Posterior cingulate gyrus (tissue), 11 donors: ENCODE results near the gene ELF5.

ENCODE experiments used
- DNase-seq, 10 donors: peaks; one replicate each; pipeline versions ENCODE4 v3.0.0 to v3.0.0-alpha.2; 2020 to 2021; ENCODE audit warnings: mixed read lengths in 3 of 10
- intact Hi-C: fragments of 100-400 bp; cut with DNase I; formaldehyde crosslinking; loops from one replicate; pipeline ENCODE4 v1.15.1; 2023

ELF5 gene

DNA sequence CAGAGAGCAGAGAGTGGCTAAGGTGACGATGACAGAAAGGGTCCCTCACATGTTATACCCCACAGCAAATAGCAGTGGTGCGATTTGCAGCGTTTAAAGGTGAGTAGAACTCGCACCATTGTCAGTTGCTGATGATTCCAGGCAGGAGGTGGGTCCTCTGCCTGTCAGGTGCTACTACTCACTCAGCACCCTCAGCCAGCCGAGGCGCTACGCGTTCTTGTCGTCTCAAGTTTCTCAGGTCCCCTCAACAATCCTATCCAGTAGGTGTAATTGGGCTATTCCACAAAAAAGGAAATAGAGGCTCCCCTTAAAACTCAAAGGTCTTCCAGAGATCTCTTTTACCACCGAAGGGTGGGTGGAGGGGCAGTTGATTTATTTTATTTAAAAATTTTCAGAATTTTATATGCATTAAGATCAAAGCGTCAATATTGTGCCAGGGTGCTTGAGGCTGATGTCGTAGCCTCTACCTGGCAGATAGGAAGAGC lies 18.3 kb downstream of the ELF5 start:
- DNase-seq, result no peak
- intact Hi-C loops, result loop anchor here (10.0 kb wide), 1 partner anchor 320 kb away; no protein-coding TSS in a partner anchor

DNA sequence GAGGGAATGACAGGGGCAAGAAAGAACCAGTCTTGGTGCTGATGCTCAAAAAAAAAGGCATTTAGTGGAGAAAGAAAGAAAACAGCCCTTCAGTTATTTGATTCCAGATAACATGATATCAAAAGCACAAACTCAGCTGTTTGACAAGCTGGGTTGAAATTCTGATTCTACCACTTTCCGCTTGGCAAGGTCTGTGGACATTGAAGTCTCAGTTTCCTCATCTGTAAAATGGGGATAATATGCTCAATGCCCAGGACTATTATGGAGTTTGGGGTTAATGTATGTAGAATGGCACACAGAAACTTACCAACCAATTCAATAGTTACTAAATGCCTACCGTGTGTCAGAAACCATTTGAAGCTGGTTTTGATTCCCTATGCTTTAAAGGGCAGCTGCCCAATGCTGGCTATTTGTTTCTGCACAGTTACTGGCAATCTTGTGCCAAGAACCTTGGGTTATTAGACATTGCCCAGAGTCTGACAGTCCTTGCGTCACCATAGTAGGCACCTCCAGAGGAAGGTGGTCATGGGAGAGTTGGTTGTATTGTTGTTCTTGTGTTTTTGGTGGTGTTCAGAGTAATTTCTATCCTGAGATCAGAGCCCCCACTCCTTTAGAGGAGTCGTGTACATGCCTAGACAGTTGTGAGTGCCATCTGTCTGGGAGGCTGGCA lies 19.5 kb downstream of the ELF5 start:
- DNase-seq, result no peak
- intact Hi-C loops, result loop anchor here (10.0 kb wide), 1 partner anchor 319 kb away; no protein-coding TSS in a partner anchor

GRCh38 chr11:34493468-34493867 lies 20.1 kb downstream of the ELF5 start:
- DNase-seq, result no peak
- intact Hi-C loops, result loop anchor here (10.0 kb wide), 1 partner anchor 319 kb away; no protein-coding TSS in a partner anchor

- DNase-seq, result peak in 6 of 10 donors; percentile 46 to 78 (median 62)
- intact Hi-C loops, result loop anchor here (10.0 kb wide), 1 partner anchor 318 kb away; no protein-coding TSS in a partner anchor
Observed at GRCh38 chr11:34492806-34493414, 20.7 kb downstream of the ELF5 start.

GRCh38 chr11:34490304-34490703 lies 23.3 kb downstream of the ELF5 start:
- no peak for DNase-seq
- intact Hi-C loops, result loop anchor here (10.0 kb wide), 1 partner anchor 316 kb away; no protein-coding TSS in a partner anchor

DNA sequence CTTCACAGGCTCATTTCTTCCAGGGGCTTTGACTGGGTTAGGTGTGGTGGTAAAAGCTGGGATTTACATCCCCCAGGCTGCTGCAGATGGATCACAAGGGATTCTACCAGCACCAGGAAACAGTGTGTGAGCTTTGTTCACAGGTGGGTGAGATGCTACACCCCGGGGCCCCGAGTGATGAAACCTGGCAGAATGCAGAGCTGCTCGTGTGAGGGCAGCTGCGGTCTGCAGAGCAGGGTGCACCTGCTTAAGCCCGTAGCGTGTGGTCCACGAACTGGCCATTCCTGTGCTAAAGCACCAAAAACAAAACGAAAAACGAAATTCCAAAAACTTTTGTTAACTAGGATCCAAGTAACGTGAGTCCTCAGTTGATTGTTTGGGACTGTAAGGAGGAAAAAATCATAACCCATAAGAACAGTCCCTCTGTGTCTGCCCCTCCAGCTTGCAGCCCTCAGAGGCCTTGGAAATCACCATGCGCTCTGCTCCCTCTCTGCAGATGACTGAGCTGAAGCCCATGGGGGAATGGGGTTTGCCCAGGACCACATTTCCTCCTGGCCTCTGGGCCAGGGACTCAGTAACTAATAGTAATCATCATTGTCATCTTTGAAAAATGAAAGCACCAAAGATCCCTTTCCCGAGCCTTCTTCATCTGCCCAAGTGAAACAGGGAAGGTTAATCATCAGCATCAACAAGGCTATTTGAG lies 24.6 kb downstream of the ELF5 start:
- DNase-seq, result no peak
- intact Hi-C loops, result loop anchor here (5.0 kb wide), 1 partner anchor 127 kb away; no protein-coding TSS in a partner anchor

- intact Hi-C loops, result loop anchor here (5.0 kb wide), 1 partner anchor 125 kb away; no protein-coding TSS in a partner anchor
- DNase-seq, result no peak
Observed at GRCh38 chr11:34487430-34487829, 26.2 kb downstream of the ELF5 start.

DNA sequence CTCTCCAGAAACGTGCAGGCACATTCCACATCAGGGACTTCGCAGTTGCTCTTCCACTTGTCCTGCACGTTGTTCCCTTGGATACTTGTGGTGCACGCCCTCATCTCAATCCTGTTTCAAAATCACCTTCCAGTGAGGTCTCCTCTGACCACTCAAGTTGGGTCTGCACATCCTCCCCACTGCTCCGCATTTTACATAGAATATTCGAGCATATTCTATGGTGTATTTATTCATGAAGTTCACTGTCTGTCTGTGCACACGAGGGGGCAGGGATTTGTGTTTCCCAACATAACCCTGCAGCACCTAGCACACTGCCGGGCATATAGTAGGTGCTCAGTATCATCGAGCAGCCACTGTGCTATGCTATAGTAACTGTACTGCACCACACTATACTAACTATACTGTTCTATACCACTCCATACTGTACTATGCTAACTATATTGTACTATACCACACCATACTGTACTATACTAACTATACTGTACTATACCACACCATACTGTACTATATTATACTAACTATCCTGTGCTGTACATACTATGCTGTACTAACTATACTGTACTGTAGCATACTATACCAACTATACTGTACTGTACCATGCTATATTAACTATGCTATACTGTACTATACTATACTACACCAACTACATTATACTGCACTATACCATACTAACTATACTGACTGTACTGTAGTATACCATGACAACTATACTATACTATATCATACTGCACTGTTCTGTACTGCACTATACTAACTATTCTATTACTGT lies 30.3 kb downstream of the ELF5 start:
- intact Hi-C loops, result no loop called here
- DNase-seq, result no peak

GRCh38 chr11:34481307-34481706 lies 32.3 kb downstream of the ELF5 start:
- intact Hi-C loops, result no loop called here
- no peak for DNase-seq

DNA sequence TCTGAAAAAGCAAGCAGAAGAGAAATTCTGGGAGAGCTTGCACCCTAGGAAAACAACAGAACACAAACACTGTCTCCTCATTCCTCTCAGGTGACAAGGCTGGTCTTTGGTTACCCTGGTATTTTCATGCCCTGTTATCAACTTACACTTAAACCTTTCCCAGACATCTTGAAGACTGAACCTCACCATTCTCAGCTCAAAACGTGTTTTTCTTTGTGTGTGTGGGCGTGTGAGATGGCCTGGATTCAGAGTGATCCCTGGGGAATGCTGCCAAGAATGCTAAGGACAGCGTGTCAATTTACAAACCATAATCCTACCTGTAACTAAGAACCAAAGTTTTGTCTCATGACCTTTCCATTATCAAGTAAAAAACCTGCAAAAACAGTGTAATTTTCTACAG lies 33.3 kb downstream of the ELF5 start:
- intact Hi-C loops, result no loop called here
- DNase-seq, result no peak

DNA sequence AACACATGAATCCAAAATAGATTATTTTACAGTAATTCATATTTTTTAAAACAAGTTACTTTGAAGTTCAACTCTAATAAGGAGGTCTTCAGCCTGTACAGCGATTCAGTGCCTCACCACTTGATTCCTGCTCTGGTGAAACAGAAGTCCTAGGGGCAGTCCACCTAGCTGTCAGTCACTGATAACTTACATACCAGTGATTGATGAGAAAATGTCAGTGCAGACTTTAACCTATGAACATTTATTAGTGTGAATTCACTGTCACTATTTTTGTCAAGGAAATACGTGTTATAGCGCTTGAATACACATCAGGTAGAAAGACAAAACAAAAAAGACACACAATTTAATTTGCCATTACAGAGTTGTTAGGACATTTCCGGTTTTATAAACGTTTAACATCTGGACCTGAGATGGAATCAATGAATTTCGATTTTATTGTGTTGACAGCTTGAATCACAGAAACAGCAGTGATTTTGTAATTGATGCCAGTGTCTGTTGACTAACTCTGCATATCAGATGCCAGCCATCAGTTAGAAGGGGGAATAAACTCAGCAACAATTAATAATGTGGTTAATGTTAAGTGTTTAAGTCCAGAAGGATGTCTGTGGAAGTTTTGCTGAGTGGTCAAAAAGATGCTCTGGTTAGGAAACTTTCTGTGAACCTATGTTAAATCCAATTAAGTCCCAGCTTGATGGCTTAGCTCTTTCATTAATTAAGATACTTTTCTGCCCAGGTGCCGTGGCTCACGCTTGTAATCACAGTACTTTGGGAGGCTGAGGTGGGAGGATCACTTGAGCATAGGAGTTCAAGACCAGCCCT lies 34.5 kb downstream of the ELF5 start:
- DNase-seq, result no peak
- intact Hi-C loops, result no loop called here

DNA sequence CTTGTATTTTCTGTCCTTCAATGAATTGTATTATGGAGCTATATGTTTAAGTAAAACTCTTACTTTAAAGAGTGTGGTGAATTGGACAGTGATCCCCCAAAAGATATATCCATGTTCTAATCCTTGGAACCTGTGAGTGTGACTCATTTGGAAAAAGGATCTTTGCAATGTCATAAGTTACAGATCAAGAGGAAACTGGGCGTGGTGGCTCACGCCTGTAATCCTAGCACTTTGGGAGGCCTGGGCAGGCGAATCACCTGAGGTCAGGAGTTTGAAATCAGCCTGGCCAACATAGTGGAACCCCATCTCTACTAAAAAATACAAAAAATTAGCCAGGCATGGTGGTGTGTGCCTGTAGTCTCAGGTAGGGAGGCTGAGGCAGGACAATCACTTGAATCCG lies 36.7 kb downstream of the ELF5 start:
- DNase-seq, result no peak
- intact Hi-C loops, result no loop called here

- intact Hi-C loops, result no loop called here
- DNase-seq, result no peak
Observed at GRCh38 chr11:34475656-34476055, 37.9 kb downstream of the ELF5 start.

DNA sequence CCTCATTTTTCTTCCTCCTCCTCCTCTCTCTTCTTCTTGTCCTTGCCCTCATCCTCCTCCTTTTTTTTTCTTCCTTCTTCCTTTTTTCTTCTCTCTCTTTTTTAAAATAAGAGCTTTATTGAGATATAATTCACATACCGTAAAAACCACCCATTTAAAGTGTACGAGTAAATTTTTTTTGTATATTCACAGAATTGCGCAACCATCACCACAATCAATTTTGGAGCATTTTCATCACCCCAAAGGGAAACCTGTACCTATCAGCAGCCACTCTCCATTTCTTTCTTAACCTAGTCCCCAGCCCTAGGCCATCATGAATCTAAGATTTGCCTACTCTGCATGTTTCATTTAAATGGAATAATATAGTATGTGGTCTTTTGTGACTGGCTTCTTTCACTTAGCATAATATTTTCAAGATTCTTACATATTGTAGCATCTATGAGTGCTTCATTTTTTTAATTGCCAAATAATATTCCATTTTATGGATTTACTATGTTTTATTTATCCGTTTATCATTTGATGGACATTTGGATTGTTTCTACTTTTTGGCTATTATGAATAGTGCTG lies 39.9 kb downstream of the ELF5 start:
- intact Hi-C loops, result no loop called here
- no peak for DNase-seq

DNA sequence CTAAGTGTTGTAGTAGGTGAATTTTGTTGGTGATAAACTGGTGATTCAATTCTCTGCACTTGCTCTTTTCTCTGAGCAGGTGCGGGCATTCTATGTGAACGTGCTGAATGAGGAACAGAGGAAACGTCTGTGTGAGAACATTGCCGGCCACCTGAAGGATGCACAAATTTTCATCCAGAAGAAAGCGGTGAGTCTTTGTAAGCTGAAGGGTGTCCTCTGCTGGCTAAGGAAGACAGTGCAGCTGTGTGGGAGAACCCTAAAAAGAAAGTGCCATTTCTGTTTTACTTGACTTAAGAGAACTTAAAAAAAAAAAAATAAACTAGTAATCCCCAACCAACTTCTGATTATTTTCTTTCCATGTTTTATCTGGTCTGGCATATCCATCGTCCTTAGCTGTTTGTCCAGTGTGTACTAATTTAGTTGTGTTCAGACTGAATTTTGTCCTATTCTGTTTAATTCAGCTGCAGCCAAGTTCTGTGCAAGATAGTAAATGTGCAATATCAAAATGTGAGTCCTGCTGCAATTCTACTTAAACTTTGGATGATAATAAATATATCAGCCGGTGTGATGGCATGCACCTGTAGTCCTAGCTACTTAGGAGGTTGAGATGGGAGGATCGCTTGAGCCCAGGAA lies 45.3 kb downstream of the ELF5 start:
- no peak for DNase-seq

GRCh38 chr11:34466802-34467488 lies 46.6 kb downstream of the ELF5 start:
- intact Hi-C loops, result no loop called here
- DNase-seq, result no peak

More for the DNA sequence above, 45.3 kb downstream of the ELF5 start:
- intact Hi-C loops, result no loop called here

GRCh38 chr11:34464591-34465051 lies 49.0 kb downstream of the ELF5 start:
- DNase-seq, result peak in 4 of 10 donors; percentile 15 to 82 (median 25)

DNA sequence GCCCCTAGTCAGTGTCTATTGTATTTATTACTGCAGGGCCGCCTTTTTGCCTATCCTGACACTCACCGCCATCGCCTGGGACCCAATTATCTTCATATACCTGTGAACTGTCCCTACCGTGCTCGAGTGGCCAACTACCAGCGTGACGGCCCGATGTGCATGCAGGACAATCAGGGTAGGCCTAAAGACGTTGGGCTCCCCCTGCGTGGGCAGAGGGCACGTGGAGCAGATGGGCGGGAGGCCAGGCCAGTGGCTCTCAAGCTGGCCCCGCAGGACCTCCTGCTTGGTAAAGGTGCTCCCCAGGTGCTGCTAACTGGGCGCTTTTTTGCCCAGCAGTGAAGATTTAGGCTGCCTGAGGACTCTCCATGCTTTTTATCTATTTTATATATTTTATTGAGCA lies 52.4 kb downstream of the ELF5 start:
- DNase-seq, result no peak
- intact Hi-C loops, result no loop called here

More at GRCh38 chr11:34464591-34465051, 49.0 kb downstream of the ELF5 start:
- intact Hi-C loops, result no loop called here
